IPS-NIHi7 (cell line): ENCODE measurements around the gene TADA2B.

Experiments
- DNase-seq: peaks from one replicate; pipeline ENCODE4 v3.0.0; 2012; ENCODE audit warnings: mixed read lengths; ENCODE audit errors: extremely low spot score

Gene TADA2B

GRCh38 chr4:7017446-7018048 is 25.6 kb upstream of the TADA2B start:
- DNase-seq = no peak

GRCh38 chr4:7018281-7018680 is 24.9 kb upstream of the TADA2B start:
- DNase-seq = no peak

- no peak for DNase-seq
Measured at GRCh38 chr4:7019367-7019766, 23.8 kb upstream of the TADA2B start.

- DNase-seq = peak; percentile 46
Measured at GRCh38 chr4:7020290-7020689, 22.9 kb upstream of the TADA2B start.

GRCh38 chr4:7020856-7021255 is 22.3 kb upstream of the TADA2B start:
- no peak for DNase-seq

- DNase-seq = no peak
Measured at GRCh38 chr4:7021355-7021754, 21.8 kb upstream of the TADA2B start.

- no peak for DNase-seq
Measured at GRCh38 chr4:7021930-7022664, 21.1 kb upstream of the TADA2B start.

- no peak for DNase-seq
Measured at GRCh38 chr4:7023486-7023885, 19.7 kb upstream of the TADA2B start.

- DNase-seq = no peak
Measured at GRCh38 chr4:7023901-7024300, 19.3 kb upstream of the TADA2B start.

GRCh38 chr4:7024336-7024890 is 18.8 kb upstream of the TADA2B start:
- no peak for DNase-seq

- no peak for DNase-seq
Measured at GRCh38 chr4:7025040-7025602, 18.1 kb upstream of the TADA2B start.

- no peak for DNase-seq
Measured at GRCh38 chr4:7026107-7026506, 17.1 kb upstream of the TADA2B start.

- no peak for DNase-seq
Measured at GRCh38 chr4:7027284-7027683, 15.9 kb upstream of the TADA2B start.

GRCh38 chr4:7027913-7028312 is 15.3 kb upstream of the TADA2B start:
- no peak for DNase-seq

GRCh38 chr4:7029212-7029611 is 14.0 kb upstream of the TADA2B start:
- DNase-seq = no peak

GRCh38 chr4:7029921-7030320 is 13.3 kb upstream of the TADA2B start:
- no peak for DNase-seq

- DNase-seq = no peak
Measured at GRCh38 chr4:7030856-7031255, 12.3 kb upstream of the TADA2B start.

GRCh38 chr4:7031558-7032449 is 11.4 kb upstream of the TADA2B start:
- no peak for DNase-seq

GRCh38 chr4:7032596-7032995 is 10.6 kb upstream of the TADA2B start:
- DNase-seq = no peak

GRCh38 chr4:7034262-7035081 is 8.7 kb upstream of the TADA2B start:
- DNase-seq = peak; percentile 54

- DNase-seq = no peak
Measured at GRCh38 chr4:7037425-7037824, 5.7 kb upstream of the TADA2B start.
